Parathyroid adenoma (tissue), 2 donors: ENCODE measurements around the gene SORCS2.

Source experiments
- H2AFZ ChIP-seq: fragments of 300-600 bp; sonication (generic); one replicate; pipeline ENCODE4 v1.7.0; 2017; ENCODE audit warnings: antibody characterized with exemption, mild to moderate bottlenecking
- H3K27ac ChIP-seq: fragments of 300-600 bp; sonication (generic); one replicate; pipeline ENCODE4 v1.7.0; 2017
- H3K27me3 ChIP-seq: fragments of 300-600 bp; sonication (generic); one replicate; pipeline ENCODE4 v1.7.0; 2017; ENCODE audit warnings: low read length; ENCODE audit not compliant: control insufficient read depth, insufficient read depth
- H3K36me3 ChIP-seq: fragments of 300-600 bp; sonication (generic); one replicate; pipeline ENCODE4 v1.7.0; 2017; ENCODE audit warnings: low read length; ENCODE audit not compliant: control insufficient read depth, insufficient read depth
- H3K4me1 ChIP-seq: fragments of 300-600 bp; sonication (generic); one replicate; pipeline ENCODE4 v1.7.0; 2017; ENCODE audit warnings: control low read depth
- H3K4me2 ChIP-seq: fragments of 300-600 bp; sonication (generic); one replicate; pipeline ENCODE4 v1.7.0; 2017; ENCODE audit warnings: low read length
- H3K4me3 ChIP-seq: fragments of 300-600 bp; sonication (generic); one replicate; pipeline ENCODE4 v1.7.0; 2017; ENCODE audit warnings: low read depth, low read length
- H3K79me2 ChIP-seq: fragments of 300-600 bp; sonication (generic); one replicate; pipeline ENCODE4 v1.7.0; 2017; ENCODE audit warnings: control low read depth
- H3K9ac ChIP-seq: fragments of 300-600 bp; sonication (generic); one replicate; pipeline ENCODE4 v1.7.0; 2017; ENCODE audit warnings: mild to moderate bottlenecking
- H3K9me3 ChIP-seq: fragments of 300-600 bp; sonication (generic); one replicate; pipeline ENCODE4 v1.7.0; 2017; ENCODE audit warnings: low read length; ENCODE audit not compliant: control insufficient read depth
- CTCF ChIP-seq: fragments of 300-600 bp; sonication (generic); IDR thresholded peaks from one replicate; pipeline ENCODE4 v1.7.0; 2017; ENCODE audit warnings: antibody characterized with exemption, mild to moderate bottlenecking
- donor health status: primary hyperparathyroidism.

Gene SORCS2

GRCh38 chr4:7764466-7764865 is 572.1 kb downstream of the SORCS2 start:
- Histone ChIP-seq H3K4me2 (no peak overlapping the region), H3K36me3 (no peaks in the 10 kb centered on the region), H3K27ac (no peak overlapping the region), H3K9me3 (no peaks in the 10 kb centered on the region), H3K9ac (no peak overlapping the region), H3K4me1 (no peaks in the 10 kb centered on the region), H3K4me3 (no peak overlapping the region), H3K79me2 (no peaks in the 10 kb centered on the region), H2AFZ (no peak overlapping the region), H3K27me3 (no peaks in the 10 kb centered on the region)
- no peak for TF ChIP-seq CTCF

GRCh38 chr4:7765666-7766065 is 573.3 kb downstream of the SORCS2 start:
- H3K27ac ChIP-seq = no peak overlapping the region
- no peaks in the 10 kb centered on the region for H3K36me3 ChIP-seq
- H3K4me2 ChIP-seq = no peak overlapping the region
- no peaks in the 10 kb centered on the region for H3K4me1 ChIP-seq
- no peaks in the 10 kb centered on the region for H3K27me3 ChIP-seq
- no peaks in the 10 kb centered on the region for H3K79me2 ChIP-seq
- no peaks in the 10 kb centered on the region for H3K9me3 ChIP-seq
- no peak overlapping the region for H3K9ac ChIP-seq
- TF ChIP-seq CTCF = no peak
- H2AFZ ChIP-seq = no peak overlapping the region
- no peak overlapping the region for H3K4me3 ChIP-seq

- H3K27ac ChIP-seq = no peak overlapping the region
Observed at GRCh38 chr4:7766086-7766485, 573.7 kb downstream of the SORCS2 start.

GRCh38 chr4:7766661-7767345 is 574.5 kb downstream of the SORCS2 start:
- Histone ChIP-seq H3K36me3 (no peaks in the 10 kb centered on the region), H3K4me1 (no peaks in the 10 kb centered on the region), H2AFZ (no peak overlapping the region), H3K4me3 (no peak overlapping the region), H3K9ac (no peak overlapping the region), H3K79me2 (no peaks in the 10 kb centered on the region), H3K4me2 (no peak overlapping the region), H3K9me3 (no peaks in the 10 kb centered on the region), H3K27ac (no peak overlapping the region), H3K27me3 (no peaks in the 10 kb centered on the region)
- TF ChIP-seq CTCF = no peak

More at GRCh38 chr4:7766086-7766485, 573.7 kb downstream of the SORCS2 start:
- H3K9me3 ChIP-seq = no peaks in the 10 kb centered on the region
- no peak overlapping the region for H3K4me2 ChIP-seq
- TF ChIP-seq CTCF = no peak
- no peak overlapping the region for H3K4me3 ChIP-seq
- no peaks in the 10 kb centered on the region for H3K79me2 ChIP-seq
- no peaks in the 10 kb centered on the region for H3K27me3 ChIP-seq
- no peaks in the 10 kb centered on the region for H3K36me3 ChIP-seq
- no peak overlapping the region for H2AFZ ChIP-seq
- H3K4me1 ChIP-seq = no peaks in the 10 kb centered on the region
- H3K9ac ChIP-seq = no peak overlapping the region

GRCh38 chr4:7767526-7767925 is 575.2 kb downstream of the SORCS2 start:
- Histone ChIP-seq H3K36me3 (no peaks in the 10 kb centered on the region), H3K4me2 (no peak overlapping the region), H3K9me3 (no peaks in the 10 kb centered on the region), H3K27ac (no peak overlapping the region), H3K4me1 (no peaks in the 10 kb centered on the region), H3K9ac (no peak overlapping the region), H3K4me3 (no peak overlapping the region), H2AFZ (no peak overlapping the region), H3K27me3 (no peaks in the 10 kb centered on the region), H3K79me2 (no peaks in the 10 kb centered on the region)
- no peak for TF ChIP-seq CTCF
